IMR-90 (cell line): ENCODE results near the gene TMEM213.
"Not testable (repeated sequence)": the region's sequence is repeated elsewhere in the genome, so short reads cannot be mapped to it uniquely, and the experiment has no call there.

Experiments used
- CHD1 ChIP-seq: IDR thresholded peaks from 2 replicates; pipeline ENCODE4 v1.6.1; 2012; ENCODE audit warnings: low read depth, low read length, improper control_type of control experiment
- CTCF ChIP-seq: conservative IDR thresholded peaks from 2 replicates; pipeline ENCODE4 v1.5.1; 2012; ENCODE audit warnings: mild to moderate bottlenecking, low read depth, low read length, improper control_type of control experiment
- FOS ChIP-seq: fragments of 150-350 bp; IDR thresholded peaks from 2 replicates; pipeline ENCODE4 v1.6.1; 2016; ENCODE audit warnings: low read depth, low read length
- MXI1 ChIP-seq: IDR thresholded peaks from 2 replicates; pipeline ENCODE4 v1.6.1; 2012; ENCODE audit warnings: low read depth, mild to moderate bottlenecking, low read length, moderate library complexity, borderline replicate concordance
- NFE2L2 ChIP-seq: fragments of 150-350 bp; IDR thresholded peaks from 2 replicates; pipeline ENCODE4 v1.6.1; 2016; ENCODE audit warnings: low read depth, mild to moderate bottlenecking, low read length
- POLR2A ChIP-seq: IDR thresholded peaks from 2 replicates; pipeline ENCODE4 v1.6.1; 2012; ENCODE audit warnings: mild to moderate bottlenecking, low read depth, low read length
- RAD21 ChIP-seq: IDR thresholded peaks from 2 replicates; pipeline ENCODE4 v1.6.1; 2012; ENCODE audit warnings: low read length, improper control_type of control experiment
- RFX5 ChIP-seq: IDR thresholded peaks from 2 replicates; pipeline ENCODE4 v1.8.0; 2012; ENCODE audit warnings: low read depth, mild to moderate bottlenecking, low read length, moderate library complexity
- SMC3 ChIP-seq: fragments of 150-350 bp; IDR thresholded peaks from 2 replicates; pipeline ENCODE4 v1.6.1; 2016; ENCODE audit warnings: low read depth, mild to moderate bottlenecking, antibody characterized with exemption, low read length, moderate library complexity
- USF2 ChIP-seq: fragments of 150-350 bp; IDR thresholded peaks from 2 replicates; pipeline ENCODE4 v1.6.1; 2017; ENCODE audit warnings: mild to moderate bottlenecking, antibody characterized with exemption, low read length, low read depth

- not testable (repeated sequence) for TF ChIP-seq CTCF, RFX5, POLR2A, CHD1, SMC3, RAD21, MXI1, FOS, USF2, NFE2L2
Measured at GRCh38 chr7:138811327-138811726, 13.5 kb downstream of the TMEM213 start.
